ENCODE results near the gene STAMBPL1.
"Not testable (repeated sequence)": the region's sequence is repeated elsewhere in the genome, so short reads cannot be mapped to it uniquely, and the experiment has no call there.

STAMBPL1 gene

DNA sequence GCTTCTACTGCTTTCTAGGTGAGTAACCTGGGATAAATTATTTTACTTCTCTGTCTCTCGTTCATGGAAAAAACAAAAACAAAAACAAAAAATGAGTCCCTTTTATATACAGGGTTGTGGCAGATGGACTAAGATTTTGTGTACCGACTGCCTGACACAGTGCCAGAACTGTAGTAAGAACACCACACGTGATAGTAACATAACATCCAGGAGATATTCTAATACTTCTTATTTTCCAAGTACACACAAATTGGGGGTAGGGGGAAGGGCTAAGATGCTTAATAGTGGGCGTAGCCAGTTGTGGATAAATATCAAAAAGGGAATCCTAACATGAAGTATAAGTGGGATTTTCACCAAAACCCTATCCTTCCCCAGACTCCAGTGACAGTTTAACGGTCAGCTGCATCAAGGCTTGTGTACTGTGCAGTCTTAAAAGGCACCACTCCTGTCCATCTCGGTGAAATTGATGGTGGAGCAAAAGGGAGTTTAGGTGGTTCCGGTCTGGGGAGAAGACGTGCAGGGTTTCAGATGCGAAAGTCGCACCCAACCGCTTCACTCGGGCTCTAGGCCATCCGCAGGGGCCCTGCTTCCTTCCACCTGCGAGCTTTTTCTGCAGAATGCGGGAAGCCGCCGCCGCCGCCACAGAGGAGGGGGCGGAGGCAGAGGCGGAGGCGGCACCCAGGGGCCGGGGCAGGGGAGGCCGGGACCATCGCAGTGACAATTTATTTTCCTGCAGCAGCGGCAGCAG is at the start of gene STAMBPL1:
TSS of gene STAMBPL1 (plus strand) at position 712 of the 748 bp plus-strand sequence. CDS start 21,464 bp downstream, outside the sequence.
- peak; percentile 71 for DNase-seq (ENCODE audit: low spot score)

GRCh38 chr10:88830643-88831268 is 49.3 kb upstream of the STAMBPL1 start:
- no peak for DNase-seq (ENCODE audit: low spot score)

DNA sequence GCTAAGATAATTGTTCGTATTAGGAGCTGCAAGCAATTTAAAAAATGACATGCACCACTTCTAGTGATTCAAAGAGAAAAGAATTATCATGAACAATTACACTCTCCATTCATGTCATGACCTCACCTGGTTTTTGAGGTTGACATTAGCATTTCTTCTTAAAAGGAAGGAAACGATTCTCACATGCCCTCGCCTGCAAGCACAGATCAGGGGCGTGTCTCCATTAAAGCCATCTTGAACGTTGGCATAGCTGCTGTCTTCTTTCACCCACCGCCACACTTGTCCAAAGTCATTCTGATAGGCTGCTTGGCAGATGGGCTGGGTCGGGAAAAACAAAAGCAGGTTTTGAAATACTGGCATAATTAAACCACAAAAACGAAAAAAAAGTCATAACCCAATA is 48.3 kb upstream of the STAMBPL1 start:
- DNase-seq (ENCODE audit: low spot score): peak; percentile 74

DNA sequence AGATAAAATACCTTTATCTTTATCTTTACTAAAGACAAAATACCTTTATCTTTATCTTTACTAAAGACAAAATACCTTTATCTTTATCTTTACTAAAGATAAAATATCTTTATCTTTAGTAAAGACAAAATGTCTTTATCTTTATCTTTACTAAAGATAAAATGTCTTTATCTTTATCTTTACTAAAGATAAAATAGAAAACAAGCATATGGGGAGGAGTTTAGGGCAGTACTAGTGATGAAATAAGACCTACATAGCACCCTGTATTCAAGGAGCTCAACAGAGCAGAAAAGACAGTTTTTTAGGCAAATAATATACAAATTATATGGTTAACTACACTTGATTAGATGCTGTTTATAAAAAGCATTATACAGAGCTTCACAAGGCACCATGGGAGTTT is 47.7 kb upstream of the STAMBPL1 start:
- no peak for DNase-seq (ENCODE audit: low spot score)

DNA sequence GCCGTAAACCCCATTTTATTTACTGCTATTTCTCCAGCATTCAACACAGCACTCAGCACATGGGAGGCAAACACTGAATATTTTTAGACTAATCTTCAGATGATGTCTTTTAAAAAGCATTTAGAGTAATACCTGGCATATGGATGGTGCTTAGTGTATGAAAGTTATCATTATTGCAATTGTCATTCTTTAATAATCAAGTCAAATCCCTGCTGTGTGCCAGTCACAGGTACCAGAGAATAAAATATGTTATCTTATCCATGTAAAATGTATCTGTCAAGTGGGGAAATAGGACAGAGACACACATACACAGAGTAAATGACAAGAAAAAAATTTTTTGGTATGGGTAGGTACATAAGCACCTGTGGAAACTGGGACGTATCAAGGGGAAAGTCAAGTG is 46.9 kb upstream of the STAMBPL1 start:
- DNase-seq (ENCODE audit: low spot score): no peak

GRCh38 chr10:88833723-88834122 is 46.3 kb upstream of the STAMBPL1 start:
- no peak for DNase-seq (ENCODE audit: low spot score)

- peak; percentile 90 for DNase-seq (ENCODE audit: low spot score)
Measured at GRCh38 chr10:88835096-88835909, 44.7 kb upstream of the STAMBPL1 start.

- DNase-seq (ENCODE audit: low spot score): no peak
Measured at GRCh38 chr10:88835910-88836221, 44.2 kb upstream of the STAMBPL1 start.

- DNase-seq (ENCODE audit: low spot score): not testable (repeated sequence)
Measured at GRCh38 chr10:88837632-88838031, 42.4 kb upstream of the STAMBPL1 start.

- DNase-seq (ENCODE audit: low spot score): no peak
Measured at GRCh38 chr10:88838766-88839350, 41.2 kb upstream of the STAMBPL1 start.

- DNase-seq (ENCODE audit: low spot score): no peak
Measured at GRCh38 chr10:88840104-88840503, 39.9 kb upstream of the STAMBPL1 start.

- DNase-seq (ENCODE audit: low spot score): no peak
Measured at GRCh38 chr10:88840881-88841280, 39.2 kb upstream of the STAMBPL1 start.

DNA sequence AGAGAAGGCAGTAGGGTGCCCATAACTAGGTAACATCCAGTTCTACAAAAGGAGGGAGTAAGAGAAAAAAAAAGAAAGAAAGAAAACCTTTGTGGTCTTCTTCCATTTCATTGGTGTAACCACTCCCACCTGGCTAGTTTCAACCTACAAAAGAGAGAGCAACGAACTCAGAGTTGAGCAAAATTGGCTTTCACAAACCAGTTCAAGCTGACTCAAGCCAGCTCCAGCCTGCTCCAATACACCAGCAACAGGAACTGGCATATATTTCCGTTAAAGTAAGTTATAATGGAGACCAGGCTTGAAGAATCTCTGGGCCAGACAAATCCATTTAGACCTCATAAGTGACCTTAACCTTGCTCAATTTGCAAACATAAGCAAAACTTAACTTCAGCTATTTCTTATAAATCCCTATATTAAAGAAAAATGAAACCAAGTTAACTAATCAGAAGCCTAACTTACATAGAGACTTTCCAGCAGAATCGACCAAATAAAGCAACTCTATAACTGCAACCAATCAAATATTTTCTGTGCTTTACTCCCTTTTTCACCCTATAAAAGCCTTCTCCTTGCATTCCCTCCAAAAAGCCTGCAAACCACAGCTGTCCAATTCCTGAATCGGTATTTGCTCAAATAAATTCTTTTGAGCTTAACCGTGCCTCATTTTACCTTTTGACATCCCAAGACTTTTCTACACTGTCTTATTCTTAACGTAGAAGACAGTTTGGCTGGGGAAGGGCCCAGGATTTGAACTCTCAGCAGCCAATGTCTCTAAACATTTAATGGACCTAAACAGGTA is 38.5 kb upstream of the STAMBPL1 start:
- DNase-seq (ENCODE audit: low spot score): no peak

DNA sequence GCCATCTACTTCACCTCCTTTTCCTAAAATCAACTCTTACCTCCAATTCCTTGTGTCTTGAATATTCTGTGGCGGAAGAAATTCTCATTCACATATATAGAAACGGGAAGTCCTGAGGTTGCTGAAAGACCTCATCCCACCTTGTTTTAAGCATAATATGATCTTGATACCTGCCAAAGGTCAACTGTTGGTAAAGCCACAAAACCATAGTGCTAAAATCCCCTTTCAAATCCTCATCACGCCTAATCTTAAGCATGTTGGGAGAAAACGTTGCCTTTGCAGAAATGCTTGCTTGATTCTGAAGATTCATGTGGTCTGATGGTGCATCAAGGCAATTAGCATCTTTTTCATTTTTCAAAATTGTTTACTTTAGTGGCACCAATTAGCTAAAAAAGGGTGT is 36.9 kb upstream of the STAMBPL1 start:
- DNase-seq (ENCODE audit: low spot score): no peak

- DNase-seq (ENCODE audit: low spot score): no peak
Measured at GRCh38 chr10:88848499-88848898, 31.5 kb upstream of the STAMBPL1 start.

- no peak for DNase-seq (ENCODE audit: low spot score)
Measured at GRCh38 chr10:88849234-88849633, 30.8 kb upstream of the STAMBPL1 start.

- DNase-seq (ENCODE audit: low spot score): no peak
Measured at GRCh38 chr10:88850712-88851111, 29.3 kb upstream of the STAMBPL1 start.

- DNase-seq (ENCODE audit: low spot score): no peak
Measured at GRCh38 chr10:88851706-88852105, 28.3 kb upstream of the STAMBPL1 start, which contains the start of gene ANKRD22. TSS of gene ANKRD22 (minus strand) at chr10:88851844. CDS start at chr10:88851607, 237 bp downstream.

DNA sequence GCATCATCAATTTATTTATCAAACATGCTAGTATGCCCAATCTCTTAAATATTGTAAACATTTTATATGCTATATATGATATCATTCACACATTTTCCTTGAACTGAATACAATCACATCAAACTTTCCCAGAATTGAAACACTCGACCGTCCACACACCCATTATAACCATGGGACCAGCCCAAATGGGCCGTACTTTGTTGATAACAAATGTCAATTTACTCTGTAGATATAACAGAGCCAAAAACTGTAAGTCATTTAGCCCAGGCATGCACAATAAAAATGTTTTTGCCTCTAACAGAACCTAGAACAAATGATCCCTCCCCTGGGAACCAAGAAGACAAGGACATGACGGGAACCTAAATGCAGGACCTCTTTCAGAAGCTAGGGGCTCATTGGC is 27.7 kb upstream of the STAMBPL1 start:
- no peak for DNase-seq (ENCODE audit: low spot score)

GRCh38 chr10:88853155-88853881 is 26.7 kb upstream of the STAMBPL1 start:
- DNase-seq (ENCODE audit: low spot score): no peak

DNA sequence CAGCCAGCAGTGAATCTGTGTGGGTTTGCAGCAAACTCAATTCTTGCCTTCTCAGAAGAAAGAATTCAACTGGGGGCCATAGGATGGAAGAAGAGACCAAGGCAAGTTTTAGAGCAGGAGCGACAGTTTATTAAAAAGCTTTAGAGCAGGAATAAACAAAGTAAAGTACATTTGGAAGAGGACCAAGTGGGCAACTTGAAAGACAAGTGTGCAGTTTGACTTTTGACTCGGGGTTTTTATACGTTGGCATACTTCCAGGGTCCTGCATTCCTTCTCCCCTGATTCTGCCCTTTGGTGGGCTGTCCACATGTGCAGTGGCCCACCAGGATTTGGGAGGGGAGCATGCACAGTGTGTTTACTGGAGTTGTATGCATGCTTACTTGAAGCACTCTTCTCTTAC is 25.4 kb upstream of the STAMBPL1 start:
- no peak for DNase-seq (ENCODE audit: low spot score)
